GM19455 (cell line): Measurements from ENCODE around the gene RFX1.
"Not testable (repeated sequence)": the region's sequence is repeated elsewhere in the genome, so short reads cannot be mapped to it uniquely, and the experiment has no call there.

Experiments
- ATAC-seq: cut with Tn5 transposase; IDR thresholded peaks from one replicate; pipeline ENCODE4 v1.9.1; 2021; ENCODE audit not compliant: unreplicated experiment

RFX1 gene

GRCh38 chr19:13979686-13980085 is 26.4 kb downstream of the RFX1 start:
- no peak for ATAC-seq

- ATAC-seq, result no peak
Observed at GRCh38 chr19:13979244-13979615, 26.9 kb downstream of the RFX1 start.

DNA sequence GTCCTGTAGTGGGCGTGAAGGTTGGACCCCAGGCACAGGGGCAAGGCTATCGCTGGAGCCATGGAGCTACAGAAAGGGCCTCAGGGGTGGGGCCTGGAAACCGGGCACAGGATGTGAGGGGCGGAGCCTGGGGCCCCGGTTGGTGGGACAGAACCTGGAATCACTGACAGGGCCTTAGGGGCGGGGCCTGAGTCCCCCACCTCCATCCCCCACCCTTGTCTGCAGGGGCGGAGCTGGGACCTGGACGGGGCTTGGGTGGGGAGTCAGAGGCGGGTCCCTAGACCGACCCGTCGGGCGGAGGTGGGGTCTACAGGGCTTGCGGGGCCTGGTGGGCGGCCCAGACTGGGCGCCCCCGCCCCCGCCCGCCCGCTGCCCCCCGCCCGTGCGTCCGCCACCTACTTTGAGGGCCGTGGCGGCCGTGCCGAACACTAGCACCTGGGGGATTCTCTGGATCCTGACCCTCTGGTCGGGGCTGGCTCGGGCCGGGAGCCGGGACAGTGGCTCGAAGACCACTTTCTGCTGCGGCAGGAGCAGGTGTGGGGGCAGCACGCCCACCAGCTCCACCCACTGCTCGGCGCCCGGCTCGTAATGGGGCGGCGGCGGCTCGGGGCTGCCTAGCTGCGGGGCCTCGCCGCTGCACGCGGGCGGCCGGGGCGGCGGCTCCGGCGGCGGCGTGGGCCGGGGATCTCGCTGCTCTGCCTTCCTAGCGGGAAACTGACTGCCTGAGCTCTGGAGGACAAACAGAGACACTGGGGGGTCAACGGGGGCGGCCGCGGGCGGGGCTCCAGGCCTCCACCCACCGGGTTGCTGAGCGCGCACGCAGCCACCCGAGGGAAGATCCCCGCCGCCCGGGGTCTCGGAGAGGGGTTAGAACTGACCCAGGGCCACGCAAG is 27.5 kb downstream of the RFX1 start:
- ATAC-seq, result no peak

- no peak for ATAC-seq
Observed at GRCh38 chr19:13977803-13978202, 28.3 kb downstream of the RFX1 start.

DNA sequence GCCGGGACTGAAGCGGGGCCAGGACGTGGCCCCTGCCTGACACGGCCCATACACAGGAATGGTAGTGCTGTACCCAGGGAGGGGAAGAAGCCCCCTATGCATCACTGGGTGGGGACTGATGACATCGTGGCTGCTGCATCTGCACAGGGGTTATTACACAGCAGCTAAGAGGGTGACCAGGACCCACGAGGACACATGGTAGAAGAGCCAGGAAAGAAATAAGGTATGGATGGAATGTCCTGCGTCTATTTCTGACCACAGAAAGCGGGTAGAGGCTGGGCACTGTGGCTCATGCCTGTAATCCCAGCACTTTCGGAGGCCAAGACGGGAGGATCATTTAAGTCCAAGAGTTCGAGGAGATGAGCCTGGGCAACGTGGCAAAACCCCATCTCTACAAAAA is 29.7 kb downstream of the RFX1 start:
- no peak for ATAC-seq

- no peak for ATAC-seq
Observed at GRCh38 chr19:13975870-13976269, 30.2 kb downstream of the RFX1 start.

- ATAC-seq, result no peak
Observed at GRCh38 chr19:13974073-13974472, 32.0 kb downstream of the RFX1 start.

DNA sequence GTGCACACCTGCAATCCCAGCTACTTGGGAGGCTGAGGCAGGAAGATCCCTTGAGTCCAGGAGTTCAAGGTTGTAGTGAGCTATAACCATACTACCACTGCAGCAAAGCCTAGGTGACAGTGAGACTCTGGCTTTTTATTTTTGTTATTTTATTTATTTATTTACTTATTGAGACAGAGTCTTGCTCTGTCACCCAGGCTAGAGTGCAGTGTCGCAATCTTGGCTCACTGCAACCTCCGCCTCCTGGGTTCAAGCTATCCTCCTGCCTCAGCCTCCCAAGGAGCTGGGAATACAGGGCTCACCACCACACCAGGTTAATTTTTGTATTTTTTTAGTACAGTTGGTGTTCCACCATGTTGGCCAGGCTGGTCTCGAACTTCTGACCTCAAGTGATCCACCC is 32.6 kb downstream of the RFX1 start:
- not testable (repeated sequence) for ATAC-seq

GRCh38 chr19:13972368-13973155 is 33.6 kb downstream of the RFX1 start:
- ATAC-seq, result no peak

GRCh38 chr19:13971868-13972267 is 34.3 kb downstream of the RFX1 start:
- ATAC-seq, result not testable (repeated sequence)

GRCh38 chr19:13969897-13970296 is 36.2 kb downstream of the RFX1 start:
- no peak for ATAC-seq

GRCh38 chr19:13968999-13969398 is 37.1 kb downstream of the RFX1 start:
- no peak for ATAC-seq

DNA sequence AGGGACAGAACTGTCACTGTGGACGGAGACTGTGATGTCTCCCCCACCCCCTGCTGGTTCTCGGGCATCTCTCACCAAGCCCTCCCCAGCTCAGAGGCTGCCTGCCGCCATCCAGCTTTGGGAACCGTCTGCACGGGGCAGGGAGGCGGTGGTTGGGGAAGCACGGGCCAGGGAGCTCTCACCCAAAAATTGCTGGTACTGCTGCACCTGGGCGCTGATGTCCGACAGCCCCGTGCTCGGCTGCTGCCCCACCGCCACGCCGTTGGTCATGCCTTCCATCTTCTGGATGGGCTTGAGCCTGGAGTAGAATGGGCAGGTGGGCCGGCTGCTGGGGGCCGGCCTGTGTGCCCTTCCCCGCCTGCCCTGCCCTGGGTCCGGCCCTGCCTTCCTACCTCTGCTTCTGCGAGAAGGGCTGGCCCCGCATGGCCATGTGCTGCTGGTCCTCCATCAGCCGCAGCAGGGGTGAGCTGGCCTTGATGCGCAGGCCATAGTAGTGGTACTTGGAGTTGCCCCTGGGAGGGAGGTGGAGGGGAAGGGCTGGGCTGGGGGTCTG is 37.7 kb downstream of the RFX1 start:
- ATAC-seq, result no peak

- ATAC-seq, result not testable (repeated sequence)
Observed at GRCh38 chr19:13967206-13967605, 38.9 kb downstream of the RFX1 start.

DNA sequence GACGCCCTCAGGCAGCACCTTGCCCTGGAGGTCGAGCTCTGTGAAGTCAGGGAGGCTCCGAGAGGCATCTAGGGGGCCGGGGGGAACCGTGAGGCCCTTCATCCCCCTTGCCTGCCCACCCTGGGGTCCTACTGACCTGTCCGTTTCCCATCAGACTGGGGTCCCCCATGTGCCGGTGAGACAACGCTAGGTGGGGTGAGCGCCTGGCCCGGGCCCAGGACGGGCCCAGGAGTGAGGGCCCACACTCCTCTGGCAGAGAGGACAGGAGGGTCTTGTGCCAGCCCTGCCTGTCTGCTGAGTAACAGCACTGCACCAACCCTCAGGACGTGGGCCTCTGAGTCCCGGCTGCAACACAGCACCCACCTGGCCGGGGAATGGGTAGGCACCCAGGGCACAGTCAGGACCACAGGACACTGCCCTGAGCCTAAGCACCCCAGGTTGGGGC is 39.4 kb downstream of the RFX1 start:
- ATAC-seq, result no peak

GRCh38 chr19:13965926-13966683 is 40.0 kb downstream of the RFX1 start:
- ATAC-seq, result no peak

GRCh38 chr19:13965377-13965896 is 40.7 kb downstream of the RFX1 start:
- no peak for ATAC-seq

DNA sequence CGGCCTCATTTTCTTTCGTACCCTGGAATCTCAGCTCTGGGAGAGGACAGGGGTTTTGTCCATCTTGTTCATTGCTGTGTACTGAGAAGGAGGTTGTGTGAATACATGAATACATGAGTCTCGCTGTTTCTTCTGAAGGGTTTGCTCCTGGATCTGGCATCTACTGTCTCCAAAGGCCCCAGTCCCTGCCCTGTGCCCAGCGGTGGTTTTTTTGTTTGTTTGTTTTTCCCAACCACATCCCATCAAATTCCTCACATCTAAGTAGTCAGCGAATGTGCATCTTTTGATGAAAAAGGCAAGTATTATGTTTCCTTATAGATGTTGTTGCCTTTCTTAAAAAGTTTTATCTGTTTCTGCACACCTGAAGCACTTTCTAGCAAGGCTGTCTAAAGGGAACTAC is 41.3 kb downstream of the RFX1 start:
- no peak for ATAC-seq

- ATAC-seq, result no peak
Observed at GRCh38 chr19:13963603-13964105, 42.5 kb downstream of the RFX1 start.

DNA sequence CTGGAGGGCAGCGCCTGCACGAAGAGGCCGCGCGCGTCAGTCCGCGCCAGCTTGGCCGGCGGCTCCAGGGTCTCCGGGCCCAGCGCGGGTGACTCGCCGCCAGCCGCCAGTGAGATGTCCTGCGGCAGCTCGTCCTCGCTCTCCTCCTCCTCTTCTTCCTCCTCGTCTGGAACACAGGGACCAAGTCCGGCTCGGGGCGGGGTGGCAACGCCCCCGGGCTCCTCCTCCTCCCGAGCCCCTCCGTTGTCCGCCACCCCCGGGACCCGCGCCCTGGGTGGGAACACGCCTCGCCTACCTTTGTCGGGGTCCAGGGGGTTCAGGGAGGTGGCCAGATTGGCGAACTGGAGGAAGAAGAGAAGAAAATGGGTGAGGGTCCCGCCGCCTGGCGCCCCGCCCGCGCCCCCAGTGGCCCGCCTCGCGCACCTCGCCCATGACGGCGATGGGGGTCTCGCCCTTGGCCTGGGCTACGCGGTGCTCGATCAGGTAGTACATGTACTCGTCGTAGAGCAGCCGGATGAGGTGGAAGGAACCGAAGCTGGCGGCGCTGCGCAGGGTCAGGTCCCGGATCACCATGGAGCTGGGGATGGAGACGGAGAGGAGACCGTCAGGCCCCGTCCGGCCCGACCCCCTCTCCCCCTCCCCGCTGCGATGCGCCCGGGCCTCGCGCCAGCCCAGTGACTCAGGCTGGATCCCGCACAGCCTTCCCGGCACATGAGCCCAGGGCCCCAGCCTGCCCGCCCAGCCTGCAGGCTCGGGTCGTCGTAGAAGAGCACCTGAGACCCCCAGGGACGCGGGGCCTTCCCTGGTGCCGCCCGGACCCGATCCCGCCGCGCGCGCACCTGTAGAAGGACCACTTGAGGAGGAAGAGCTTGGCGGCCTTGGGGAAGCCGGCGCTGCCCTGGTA is 43.2 kb downstream of the RFX1 start:
- no peak for ATAC-seq
